ENCODE measurements around the gene COPZ1. TPM values are rescaled to one million over a fixed set of nuclear protein-coding genes. Genes with fewer than 3 reads are reported as not detected.
A peak's percentile ranks its signal among the peaks of the same experiment; 100 is the strongest.

The COPZ1 gene, protein sequence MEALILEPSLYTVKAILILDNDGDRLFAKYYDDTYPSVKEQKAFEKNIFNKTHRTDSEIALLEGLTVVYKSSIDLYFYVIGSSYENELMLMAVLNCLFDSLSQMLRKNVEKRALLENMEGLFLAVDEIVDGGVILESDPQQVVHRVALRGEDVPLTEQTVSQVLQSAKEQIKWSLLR
- 148 TPM for total RNA-seq

DNA sequence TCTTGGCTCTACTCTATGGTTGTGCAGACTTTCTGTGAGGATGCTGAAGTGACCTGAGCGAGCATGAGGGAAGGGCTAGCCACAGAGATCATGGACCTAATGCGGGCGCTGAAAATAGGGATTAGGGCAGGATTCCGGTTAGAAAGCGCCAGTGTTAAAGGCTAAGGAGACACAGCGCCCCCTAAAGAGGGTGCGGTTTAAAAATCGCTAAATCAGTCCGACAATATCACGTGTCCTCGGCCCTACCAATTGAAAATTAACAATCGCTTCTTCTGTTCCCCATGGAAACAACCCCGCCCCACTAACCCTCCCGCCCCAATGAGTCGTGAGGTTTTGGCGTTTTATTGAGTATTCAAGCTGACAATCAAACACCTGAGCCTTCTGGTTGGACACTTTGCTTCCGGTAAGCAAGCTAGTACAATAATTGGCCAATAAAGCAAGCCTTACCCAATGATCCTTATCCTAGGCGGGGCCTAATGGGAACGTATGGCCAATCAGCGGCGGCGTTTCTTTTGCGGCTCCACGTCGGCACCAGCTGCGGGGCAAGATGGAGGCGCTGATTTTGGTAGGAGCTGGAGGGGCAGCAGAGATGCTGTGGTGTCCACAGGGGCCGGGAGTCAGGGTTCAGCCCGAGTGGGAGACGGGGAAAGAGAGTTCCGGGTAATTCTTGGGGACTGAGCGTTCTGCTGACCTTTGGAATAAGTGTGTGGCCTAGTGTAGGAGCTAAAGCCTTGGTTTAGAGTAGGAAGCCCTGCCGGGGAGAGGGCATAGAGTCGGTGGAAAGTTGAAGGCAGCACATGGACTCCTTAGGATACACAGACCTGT lies at the start of gene COPZ1:
Gene COPZ1, plus strand, starts transcription at position 515 of the 825 bp plus-strand sequence. Its CDS starts 33 bp downstream, at position 548.

DNA sequence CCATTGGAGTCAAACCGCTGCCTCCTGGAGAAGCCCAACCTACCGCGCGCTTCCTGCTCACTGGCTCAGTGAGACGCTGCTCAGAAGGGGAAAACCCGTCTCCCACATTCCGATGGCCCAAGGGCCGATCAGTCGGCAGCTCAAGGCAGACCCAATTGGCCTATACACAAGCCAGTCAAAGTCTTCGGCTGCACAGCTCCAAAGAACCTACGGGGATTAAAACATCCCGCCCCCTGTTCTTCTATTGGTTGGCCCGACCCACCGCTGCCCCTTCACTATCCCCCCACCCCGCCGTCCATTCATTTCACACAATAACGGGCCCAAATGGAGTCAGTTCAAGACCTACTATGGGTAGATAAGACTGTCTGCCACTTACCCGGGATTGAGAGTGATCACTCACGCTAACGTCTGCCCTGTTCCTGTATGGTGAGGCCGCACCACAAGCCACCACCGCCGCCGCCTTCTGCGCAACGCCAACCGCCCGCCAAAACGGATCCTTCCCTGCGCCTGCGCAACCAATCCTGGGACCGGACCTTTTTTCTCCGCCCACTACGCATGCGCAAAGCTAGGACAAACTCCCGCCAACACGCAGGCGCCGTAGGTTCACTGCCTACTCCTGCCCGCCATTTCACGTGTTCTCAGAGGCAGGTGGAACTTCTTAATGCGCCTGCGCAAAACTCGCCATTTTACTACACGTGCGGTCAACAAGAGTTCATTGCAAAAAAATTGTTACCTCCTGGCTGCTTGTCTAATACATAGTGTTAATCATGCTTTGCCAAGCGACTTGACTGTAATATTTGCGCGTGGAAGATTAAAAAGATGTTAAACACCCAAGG lies 45.1 kb upstream of the COPZ1 start, which contains the start of gene CBX5:
Gene CBX5, minus strand, starts transcription at position 491 of the 836 bp plus-strand sequence. CDS start 22,472 bp downstream, outside the sequence.

DNA sequence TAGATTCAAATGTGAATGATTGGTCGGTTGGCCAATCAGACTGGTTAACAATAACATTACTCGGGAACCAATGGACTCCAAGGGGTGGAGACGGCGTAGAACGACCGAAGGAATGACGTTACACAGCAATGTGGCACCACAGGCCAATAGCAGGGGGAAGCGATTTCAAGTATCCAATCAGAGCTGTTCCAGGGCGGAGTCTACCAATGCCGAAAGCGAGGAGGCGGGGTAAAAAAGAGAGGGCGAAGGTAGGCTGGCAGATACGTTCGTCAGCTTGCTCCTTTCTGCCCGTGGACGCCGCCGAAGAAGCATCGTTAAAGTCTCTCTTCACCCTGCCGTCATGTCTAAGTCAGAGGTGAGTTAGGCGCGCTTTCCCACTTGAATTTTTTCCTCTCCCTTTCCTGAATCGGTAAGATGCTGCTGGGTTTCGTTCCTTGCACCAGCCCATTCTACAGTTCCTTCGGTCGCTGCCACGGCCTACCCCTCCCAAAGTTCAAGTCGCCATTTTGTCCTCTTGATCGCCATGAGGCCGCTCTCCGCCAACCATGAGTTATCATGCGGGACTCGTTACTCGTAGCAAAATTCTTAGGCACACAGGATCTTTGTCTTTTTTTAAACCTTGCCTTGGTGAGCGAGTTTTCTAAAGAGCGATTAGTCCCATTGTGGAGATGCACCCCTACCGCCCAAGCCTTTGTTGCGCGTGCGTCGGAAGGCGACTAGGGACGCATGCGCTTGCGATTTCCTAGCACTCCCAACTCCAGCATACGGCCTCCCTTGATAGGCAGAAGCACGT lies 44.3 kb upstream of the COPZ1 start, which contains the start of gene HNRNPA1:
Gene HNRNPA1, plus strand, starts transcription at position 259 of the 793 bp plus-strand sequence. Its CDS starts 82 bp downstream, at position 341.

DNA sequence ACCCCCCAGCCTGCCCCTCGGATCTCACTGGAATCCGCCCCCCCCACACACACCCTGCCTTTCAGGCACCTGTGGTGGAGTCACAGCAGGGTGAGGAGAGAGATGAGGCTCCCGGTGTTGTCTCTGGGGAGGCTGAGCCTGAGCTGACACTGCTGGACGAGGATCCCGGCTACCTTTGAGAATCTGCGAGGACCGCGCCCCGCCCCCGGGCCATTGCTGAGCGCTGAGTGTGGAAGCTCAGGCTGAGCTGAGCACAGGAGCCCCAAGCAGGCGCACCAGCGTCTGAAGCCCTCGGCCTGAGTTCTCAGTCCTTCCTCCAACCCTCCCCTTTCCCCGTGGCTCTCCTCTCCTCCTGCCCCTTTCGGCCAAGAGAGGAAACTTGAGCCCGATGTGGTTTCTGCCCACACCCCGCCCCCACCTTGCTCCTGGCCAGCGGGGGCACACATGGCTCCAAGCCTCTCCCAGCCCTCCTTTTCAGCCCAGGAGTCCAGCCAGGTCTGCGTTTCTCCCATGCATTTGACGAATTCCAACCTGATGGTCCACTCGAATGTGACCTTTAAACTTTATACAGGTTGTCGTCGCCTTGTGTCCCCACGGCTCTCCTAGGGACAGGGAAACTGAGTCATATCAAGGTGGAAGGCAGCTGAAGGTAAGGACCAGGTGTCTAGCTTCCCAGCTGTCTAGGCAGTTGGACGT lies 24.1 kb upstream of the COPZ1 start, which contains the start of gene NFE2:
Gene NFE2, minus strand, starts transcription at position 284 of the 696 bp plus-strand sequence. CDS start 5,767 bp downstream, outside the sequence.

DNA sequence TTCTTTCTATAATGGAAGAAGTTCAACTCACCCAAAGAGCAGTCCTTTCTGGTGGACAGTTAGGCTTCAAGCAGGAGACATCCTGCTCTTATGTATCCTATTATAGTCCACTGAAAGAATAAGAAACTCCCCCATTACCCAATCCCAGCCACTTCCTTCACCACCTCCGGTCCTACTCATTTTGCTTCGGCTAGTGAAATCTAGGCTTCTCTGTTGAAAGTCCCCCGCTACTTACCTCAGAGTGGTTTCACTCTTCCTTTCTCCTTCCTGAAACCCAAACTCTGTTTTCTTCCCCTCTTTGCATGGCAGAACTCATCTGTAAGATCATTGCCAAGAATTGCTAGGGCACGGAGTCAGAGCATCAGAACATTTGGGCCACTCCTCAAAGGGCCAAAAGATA lies 39.5 kb downstream of the COPZ1 start, which contains the start of gene GPR84:
Gene GPR84, minus strand, starts transcription at position 74 of the 400 bp plus-strand sequence. CDS start 635 bp downstream, outside the sequence.

DNA sequence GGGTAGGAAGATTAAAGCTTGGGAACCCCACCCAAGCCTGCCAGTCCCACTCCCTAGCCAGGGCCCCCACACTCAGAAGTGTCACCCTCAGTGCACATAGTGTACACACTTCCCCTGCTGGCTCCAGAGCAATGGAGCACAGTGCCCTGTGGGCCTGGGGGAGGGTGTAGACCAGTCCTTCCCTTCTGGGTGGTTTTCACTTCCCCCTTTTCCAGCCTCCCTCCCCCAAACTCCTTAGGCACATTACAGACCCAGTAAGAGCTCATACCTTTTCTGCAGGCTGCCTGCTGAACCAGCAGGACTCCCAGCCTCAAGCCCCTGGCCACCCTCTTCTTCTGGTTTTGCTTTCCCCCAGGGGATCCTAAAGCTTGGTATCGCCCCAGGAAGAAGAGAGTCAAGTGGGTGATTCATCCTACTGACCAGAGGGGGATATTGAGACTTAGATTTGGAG lies 59.7 kb downstream of the COPZ1 start, which contains the start of gene ZNF385A:
Gene ZNF385A, minus strand, starts transcription at position 143 of the 451 bp plus-strand sequence. CDS start 219 bp downstream, outside the sequence.

Small RNAs within 50 kb of the gene (small RNA-seq; reads per million reads assigned to genes)
- 222 reads per million, percentile 98 among the genes with 10 or more reads in this experiment for gene MIR148B (ENCODE audit: low replicate concordance)
- not detected for gene RN7SL744P (ENCODE audit: low replicate concordance)
- not detected for gene RNU6-950P (ENCODE audit: low replicate concordance)

Other genes starting within 250 kb of the COPZ1 start
- gene SMUG1, start 136.1 kb upstream of the COPZ1 start, total RNA-seq: 27.5 TPM
- gene CBX5, start 45.0 kb upstream of the COPZ1 start, total RNA-seq: 108 TPM
- 989 TPM for gene HNRNPA1, start 44.4 kb upstream of the COPZ1 start, total RNA-seq
- 6.6 TPM for gene NFE2, start 24.1 kb upstream of the COPZ1 start, total RNA-seq
- gene GPR84, start 39.4 kb downstream of the COPZ1 start, total RNA-seq: 0.53 TPM
- gene ZNF385A, start 59.6 kb downstream of the COPZ1 start, total RNA-seq: 12.1 TPM
- gene ITGA5, start 94.1 kb downstream of the COPZ1 start, total RNA-seq: 59.6 TPM
- gene GTSF1, start 148.5 kb downstream of the COPZ1 start, total RNA-seq: not detected
- gene NCKAP1L, start 172.6 kb downstream of the COPZ1 start, total RNA-seq: 9.1 TPM
- 7.9 TPM for gene PDE1B, start 224.5 kb downstream of the COPZ1 start, total RNA-seq